ENCODE data around the gene TMEM269. TPM values are rescaled to one million over a fixed set of nuclear protein-coding genes. Genes with fewer than 3 reads are reported as not detected.

TMEM269 gene
- total and polyA plus RNA-seq, 9 of the 15 experiments (the other 6 are each of a cell fraction or from before 2014, with no cell fraction given), result 0.09 to 0.49 (median 0.21) TPM

DNA sequence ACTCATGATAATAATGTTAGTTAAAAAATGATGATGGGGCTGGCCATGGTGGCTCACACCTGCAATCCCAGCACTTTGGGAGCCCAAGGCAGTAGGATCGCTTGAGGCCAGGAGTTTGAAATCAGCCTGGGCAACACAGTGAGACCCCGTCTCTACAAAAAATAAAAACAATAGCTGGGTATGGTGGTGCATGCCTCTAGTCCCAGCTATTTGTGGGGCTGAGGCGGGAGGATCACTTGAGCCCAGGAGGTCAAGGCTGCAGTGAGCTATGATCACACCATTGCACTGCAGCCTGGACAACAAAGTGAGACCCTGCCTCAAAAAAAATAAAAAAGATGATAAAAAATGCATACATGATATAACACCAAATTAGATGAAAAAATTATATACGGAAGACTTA lies 23.2 kb upstream of the TMEM269 start:
- no peak overlapping the region for H2AFZ ChIP-seq (ENCODE audit: low read depth, low read length)
- CTCF ChIA-PET (ENCODE audit: low intra/inter-chr PET ratio), result no interaction called here
- H3K4me2 ChIP-seq (ENCODE audit: insufficient read depth, low read length), result no peak overlapping the region
- TF ChIP-seq MTA1 (IDR thresholded peaks at IDR 0.05; ENCODE audit: borderline replicate concordance), result no peak
- TF ChIP-seq ZNF239 (CRISPR knock-in tag; IDR thresholded peaks at IDR 0.05), result no peak
- no peak overlapping the region for H3K27ac ChIP-seq (ENCODE audit: extremely low read depth, low read depth, low read length)
- POLR2A ChIA-PET, result interaction anchor here (1.2 to 1.3 kb wide), 2 partner anchors 9 to 79 kb away, joined by 3 to 4 read pairs; partner anchors contain the start of gene YBX1
- FAIRE-seq (no peak), ATAC-seq (no peak), DNase-seq (ENCODE audit: extremely low read depth in 1 of 4, low spot score in 3 of 4) (no peak)
- peaks cover 27% of the 10 kb centered on the region for H3K79me2 ChIP-seq (ENCODE audit: control insufficient read depth, insufficient read depth, low read length)
- H4K20me1 ChIP-seq (replicated peaks; ENCODE audit: control insufficient read depth, insufficient read depth, low read length), result peaks cover 18% of the 10 kb centered on the region
- peaks cover 46% of the 10 kb centered on the region for H3K36me3 ChIP-seq (ENCODE audit: control insufficient read depth, insufficient read depth, low read length)
- H3K4me1 ChIP-seq (replicated peaks in 1 of 2; ENCODE audit: control insufficient read depth in 2 of 2, insufficient read depth in 2 of 2, low read length in 2 of 2), result peaks cover 10 to 17% of the 10 kb centered on the region in 2 experiments; a peak in 4 of 5 replicates
- H3K27me3 ChIP-seq (ENCODE audit: control insufficient read depth in 2 of 2, insufficient read depth in 2 of 2, low read length in 2 of 2), result no peaks in the 10 kb centered on the region
- H3K9me3 ChIP-seq (replicated peaks; ENCODE audit: control insufficient read depth, insufficient read depth, low read depth, low read length), result no peaks in the 10 kb centered on the region
- intact Hi-C loops (cut with micrococcal nuclease), result no loop called here
- H3K9me1 ChIP-seq (ENCODE audit: control insufficient read depth, insufficient read depth, low read length), result no peaks in the 10 kb centered on the region
- H3K4me3 ChIP-seq, result no peak overlapping the region
- in situ Hi-C loops (cut with MboI), result no loop called here
- no peak overlapping the region for H3K9ac ChIP-seq (ENCODE audit: insufficient read depth in 1 of 2, low read depth in 2 of 2, low read length in 2 of 2)
- WGBS (ENCODE audit: insufficient coverage, low coverage, missing lambda C conversion rate), result 93% methylated on average over 4 of the region's 4 CpGs
- no TSS peak for BruUV-seq (replicated peaks)

DNA sequence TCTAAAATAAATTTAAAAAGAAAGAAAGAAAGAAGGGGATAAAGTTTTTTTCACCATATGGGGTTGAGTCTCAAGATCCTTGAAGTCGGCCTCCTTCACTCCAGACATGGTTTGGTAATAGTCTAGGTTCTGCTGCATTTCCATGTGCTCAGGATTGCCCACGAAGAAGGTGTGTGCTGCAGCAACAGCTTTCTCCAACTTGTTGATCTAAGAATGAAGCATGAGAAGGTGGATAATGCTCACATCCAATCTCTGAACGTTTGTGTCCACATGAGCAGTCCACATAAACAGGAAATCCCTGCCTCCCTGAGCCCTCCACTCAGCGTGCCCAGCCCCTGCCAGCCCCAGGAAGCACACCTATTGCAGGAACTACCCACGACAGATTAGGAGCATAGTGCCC lies 22.5 kb upstream of the TMEM269 start:
- Histone ChIP-seq H3K9me3 (replicated peaks; ENCODE audit: control insufficient read depth, insufficient read depth, low read depth, low read length) (no peaks in the 10 kb centered on the region), H3K4me3 (no peak overlapping the region), H3K4me2 (ENCODE audit: insufficient read depth, low read length) (no peak overlapping the region), H3K79me2 (ENCODE audit: control insufficient read depth, insufficient read depth, low read length) (peaks cover 31% of the 10 kb centered on the region), H3K9me1 (ENCODE audit: control insufficient read depth, insufficient read depth, low read length) (no peaks in the 10 kb centered on the region), H3K27me3 (ENCODE audit: control insufficient read depth in 2 of 2, insufficient read depth in 2 of 2, low read length in 2 of 2) (no peaks in the 10 kb centered on the region), H3K27ac (ENCODE audit: extremely low read depth, low read depth, low read length) (no peak overlapping the region), H2AFZ (ENCODE audit: low read depth, low read length) (no peak overlapping the region), H3K36me3 (ENCODE audit: control insufficient read depth, insufficient read depth, low read length) (peaks cover 39% of the 10 kb centered on the region), H4K20me1 (replicated peaks; ENCODE audit: control insufficient read depth, insufficient read depth, low read length) (peaks cover 15% of the 10 kb centered on the region), H3K9ac (ENCODE audit: insufficient read depth in 1 of 2, low read depth in 2 of 2, low read length in 2 of 2) (no peak overlapping the region; a peak in 1 of 4 replicates), H3K4me1 (replicated peaks in 1 of 2; ENCODE audit: control insufficient read depth in 2 of 2, insufficient read depth in 2 of 2, low read length in 2 of 2) (peaks cover 8 to 22% of the 10 kb centered on the region in 2 experiments; a peak in 3 of 5 replicates)
- no peak for DNase-seq (ENCODE audit: extremely low read depth in 1 of 4, low spot score in 3 of 4)
- no peak for ATAC-seq
- BruUV-seq (replicated peaks), result no TSS peak
- no peak for TF ChIP-seq ZNF445 (CRISPR knock-in tag; IDR thresholded peaks at IDR 0.05; ENCODE audit: low read depth)
- 0 out of 2 replicates have a peak, but pooled peaks have one; percentile 27 for TF ChIP-seq ZC3H4 (CRISPR knock-in tag; IDR thresholded peaks at IDR 0.05; ENCODE audit: borderline replicate concordance)
- TF ChIP-seq ZFP30 (CRISPR knock-in tag; IDR thresholded peaks at IDR 0.05; ENCODE audit: borderline replicate concordance), result no peak
- no peak for TF ChIP-seq XRCC3 (IDR thresholded peaks at IDR 0.05)
- TF ChIP-seq SIN3A (IDR thresholded peaks at IDR 0.05; ENCODE audit: borderline replicate concordance in 2 of 2, control insufficient read depth in 1 of 2, low read depth in 2 of 2, low read length in 2 of 2), result no peak
- TF ChIP-seq SMARCE1 (IDR thresholded peaks at IDR 0.05), result no peak
- TF ChIP-seq SRSF3 (IDR thresholded peaks at IDR 0.05; ENCODE audit: insufficient read depth, low read length), result no peak
- WGBS (ENCODE audit: insufficient coverage, low coverage, missing lambda C conversion rate), result 79% methylated on average over 5 of the region's 5 CpGs
- ChIA-PET CTCF (ENCODE audit: low intra/inter-chr PET ratio) (no interaction called here), POLR2A (interaction anchor here (0.6 to 1.3 kb wide), 3 partner anchors 10 to 80 kb away, joined by 3 to 4 read pairs (median 3); partner anchors contain the start of gene YBX1)
- intact Hi-C loops (cut with micrococcal nuclease) (no loop called here), in situ Hi-C loops (cut with MboI) (no loop called here)
- FAIRE-seq, result no peak
